ENCODE measurements around the gene BPIFB2.
"Not testable (repeated sequence)": the region's sequence is repeated elsewhere in the genome, so short reads cannot be mapped to it uniquely, and the experiment has no call there.

Gene BPIFB2

GRCh38 chr20:32970973-32971300 lies 36.6 kb upstream of the BPIFB2 start:
- DNase-seq: no peak

- no peak for DNase-seq
These were observed 35.8 kb upstream of the BPIFB2 start for GRCh38 chr20:32971703-32972161.

- no peak for DNase-seq
These were observed 35.1 kb upstream of the BPIFB2 start for GRCh38 chr20:32972181-32973076.

- DNase-seq: no peak
These were observed 34.3 kb upstream of the BPIFB2 start for GRCh38 chr20:32973077-32973717.

- DNase-seq: not testable (repeated sequence)
These were observed 33.1 kb upstream of the BPIFB2 start for GRCh38 chr20:32974204-32975064.

- DNase-seq: not testable (repeated sequence)
These were observed 32.4 kb upstream of the BPIFB2 start for GRCh38 chr20:32975121-32975520.

- no peak for DNase-seq
These were observed 31.5 kb upstream of the BPIFB2 start for GRCh38 chr20:32975698-32976674.

- DNase-seq: no peak
These were observed 30.8 kb upstream of the BPIFB2 start for GRCh38 chr20:32976746-32977145.

GRCh38 chr20:32977281-32978008 lies 30.1 kb upstream of the BPIFB2 start:
- DNase-seq: no peak

- no peak for DNase-seq
These were observed 29.5 kb upstream of the BPIFB2 start for GRCh38 chr20:32978009-32978335.

GRCh38 chr20:32979201-32979998 lies 28.1 kb upstream of the BPIFB2 start:
- DNase-seq: peak; percentile 53

- DNase-seq: peak; percentile 97
These were observed 27.2 kb upstream of the BPIFB2 start for GRCh38 chr20:32980131-32980941.

- no peak for DNase-seq
These were observed 26.5 kb upstream of the BPIFB2 start for GRCh38 chr20:32980990-32981389.

GRCh38 chr20:32982617-32983458 lies 24.7 kb upstream of the BPIFB2 start:
- peak; percentile 92 for DNase-seq

GRCh38 chr20:32983459-32984112 lies 23.9 kb upstream of the BPIFB2 start:
- DNase-seq: no peak

GRCh38 chr20:32984196-32984595 lies 23.3 kb upstream of the BPIFB2 start:
- DNase-seq: peak; percentile 66

GRCh38 chr20:32984631-32985354 lies 22.7 kb upstream of the BPIFB2 start:
- no peak for DNase-seq

All from NCI-H82 (cell line).